Caco-2 (cell line): ENCODE results near the gene FHL1. TPM values are rescaled to one million over a fixed set of nuclear protein-coding genes. Genes with fewer than 3 reads are reported as not detected.

Experiments
- BruUV-seq: library from RNA; stranded (reverse); fragments of 400-500 nt; replicated peaks from 2 replicates; lab custom pipeline; 2021; lab: Mats Ljungman, UMichigan
- CTCF ChIA-PET: fragments of 300-600 bp; sonication (Branson Sonifier 250); formaldehyde crosslinking; loops from one replicate; lab custom pipeline; 2022; ENCODE audit warnings: antibody characterized with exemption; lab: Charles Lee
- POLR2A ChIA-PET: fragments of 300-600 bp; sonication (Branson Sonifier 250); formaldehyde crosslinking; loops from one replicate; lab custom pipeline; 2022; ENCODE audit warnings: antibody characterized with exemption; lab: Charles Lee
- DNase-seq, 2 experiments: peaks; one replicate each; pipeline versions ENCODE4 v3.0.0 to v3.0.0-alpha.2; 2020 to 2022
- H3K27me3 ChIP-seq: replicated peaks from 2 replicates; pipeline ENCODE4 v1.6.0; 2011; ENCODE audit warnings: low read length; ENCODE audit not compliant: control insufficient read depth, insufficient read depth
- H3K36me3 ChIP-seq: 2 replicates; pipeline ENCODE4 v1.5.1; 2011; ENCODE audit warnings: low read length; ENCODE audit not compliant: control insufficient read depth, insufficient read depth
- H3K4me1 ChIP-seq: fragments of 250-450 bp; sonication (Bioruptor Pico); 2 replicates; pipeline ENCODE4 v1.5.1; 2020; ENCODE audit warnings: mild to moderate bottlenecking
- H3K4me3 ChIP-seq: 2 replicates; pipeline ENCODE4 v1.5.1; 2011; ENCODE audit warnings: low read depth, mild to moderate bottlenecking, control low read depth, low read length
- H3K9me3 ChIP-seq: fragments of 250-450 bp; sonication (Bioruptor Pico); 2 replicates; pipeline ENCODE4 v1.5.1; 2020; ENCODE audit warnings: mild to moderate bottlenecking, moderate library complexity
- H3K27ac Mint-ChIP-seq: one replicate; pipeline ENCODE4 v1.8.0; 2022; ENCODE audit warnings: mixed read lengths; ENCODE audit not compliant: unreplicated experiment
- H3K27me3 Mint-ChIP-seq: one replicate; pipeline ENCODE4 v1.8.0; 2022; ENCODE audit warnings: mixed read lengths; ENCODE audit not compliant: insufficient read depth, unreplicated experiment
- H3K36me3 Mint-ChIP-seq: one replicate; pipeline ENCODE4 v1.8.0; 2022; ENCODE audit warnings: mild to moderate bottlenecking, mixed read lengths; ENCODE audit not compliant: insufficient read depth, unreplicated experiment
- H3K4me1 Mint-ChIP-seq: one replicate; pipeline ENCODE4 v1.8.0; 2022; ENCODE audit warnings: low read depth, mixed read lengths; ENCODE audit not compliant: unreplicated experiment
- H3K4me3 Mint-ChIP-seq: one replicate; pipeline ENCODE4 v1.8.0; 2022; ENCODE audit warnings: mild to moderate bottlenecking, moderate library complexity, mixed read lengths; ENCODE audit not compliant: unreplicated experiment
- H3K9me3 Mint-ChIP-seq: one replicate; pipeline ENCODE4 v1.8.0; 2022; ENCODE audit warnings: mixed read lengths; ENCODE audit not compliant: unreplicated experiment
- CTCF ChIP-seq, 2 experiments: fragments of 200-600 bp in 1 of 2; IDR thresholded peaks; 1 replicate in 1 of 2; 2 replicates in 1 of 2; pipeline versions ENCODE4 v1.5.1 to v1.8.0; 2011 to 2022; ENCODE audit warnings: antibody characterized with exemption in 1 of 2, control low read depth in 1 of 2, inconsistent platforms in 1 of 2, low read depth in 1 of 2, low read length in 1 of 2, mild to moderate bottlenecking in 1 of 2, moderate library complexity in 1 of 2; ENCODE audit not compliant: insufficient read depth in 1 of 2, severe bottlenecking in 1 of 2, unreplicated experiment in 1 of 2
- intact Hi-C: fragments of 100-400 bp; cut with micrococcal nuclease; formaldehyde crosslinking; loops from one replicate; pipeline ENCODE4 v1.10.0; 2022; ENCODE audit not compliant: unreplicated experiment
- total RNA-seq: library from RNA; stranded (reverse); gene quantifications from 2 replicates; pipeline ENCODE4 v1.2.3, GENCODE V29; 2022

FHL1 gene
- total RNA-seq, 1 experiment from 2014 or later, result 0.16 TPM

- POLR2A ChIA-PET, result no interaction called here
- DNase-seq, result no peak
- Histone ChIP-seq H3K9me3 (no peaks in the 10 kb centered on the region), H3K4me3 (no peak overlapping the region), H3K4me1 (no peaks in the 10 kb centered on the region), H3K36me3 (no peaks in the 10 kb centered on the region), H3K27me3 (no peaks in the 10 kb centered on the region)
- Mint-ChIP-seq H3K27me3 (no peaks in the 10 kb centered on the region), H3K9me3 (no peaks in the 10 kb centered on the region), H3K4me3 (no peak overlapping the region), H3K27ac (no peak overlapping the region), H3K36me3 (no peaks in the 10 kb centered on the region), H3K4me1 (no peaks in the 10 kb centered on the region)
- BruUV-seq, result no TSS peak
- CTCF ChIA-PET, result no interaction called here
- no peak for TF ChIP-seq CTCF (IDR thresholded peaks at IDR 0.05; ENCODE audit: insufficient read depth in 1 of 2, low read depth in 1 of 2, low read length in 1 of 2, severe bottlenecking in 1 of 2, unreplicated experiment in 1 of 2)
- intact Hi-C loops, result no loop called here
These were observed 62.9 kb downstream of the FHL1 start for GRCh38 chrX:136210243-136210642.

GRCh38 chrX:136210806-136211205 is 63.5 kb downstream of the FHL1 start:
- H3K9me3 ChIP-seq, result no peaks in the 10 kb centered on the region
- no peaks in the 10 kb centered on the region for H3K4me1 ChIP-seq
- ChIA-PET CTCF (no interaction called here), POLR2A (no interaction called here)
- H3K27me3 ChIP-seq, result no peaks in the 10 kb centered on the region
- no peak overlapping the region for H3K4me3 Mint-ChIP-seq
- intact Hi-C loops, result no loop called here
- H3K27ac Mint-ChIP-seq, result no peak overlapping the region
- BruUV-seq, result no TSS peak
- no peak for TF ChIP-seq CTCF (IDR thresholded peaks at IDR 0.05; ENCODE audit: insufficient read depth in 1 of 2, low read depth in 1 of 2, low read length in 1 of 2, severe bottlenecking in 1 of 2, unreplicated experiment in 1 of 2)
- no peaks in the 10 kb centered on the region for H3K36me3 ChIP-seq
- H3K4me1 Mint-ChIP-seq, result no peaks in the 10 kb centered on the region
- DNase-seq, result no peak
- H3K27me3 Mint-ChIP-seq, result no peaks in the 10 kb centered on the region
- no peak overlapping the region for H3K4me3 ChIP-seq
- no peaks in the 10 kb centered on the region for H3K36me3 Mint-ChIP-seq
- no peaks in the 10 kb centered on the region for H3K9me3 Mint-ChIP-seq

- Histone ChIP-seq H3K9me3 (no peaks in the 10 kb centered on the region), H3K4me1 (no peaks in the 10 kb centered on the region), H3K36me3 (no peaks in the 10 kb centered on the region), H3K4me3 (no peak overlapping the region), H3K27me3 (no peaks in the 10 kb centered on the region)
- POLR2A ChIA-PET, result no interaction called here
- Mint-ChIP-seq H3K4me1 (no peaks in the 10 kb centered on the region), H3K27ac (no peak overlapping the region), H3K9me3 (no peaks in the 10 kb centered on the region), H3K36me3 (no peaks in the 10 kb centered on the region), H3K4me3 (no peak overlapping the region), H3K27me3 (no peaks in the 10 kb centered on the region)
- no peak for DNase-seq
- CTCF ChIA-PET, result no interaction called here
- intact Hi-C loops, result no loop called here
- BruUV-seq, result no TSS peak
- no peak for TF ChIP-seq CTCF (IDR thresholded peaks at IDR 0.05; ENCODE audit: insufficient read depth in 1 of 2, low read depth in 1 of 2, low read length in 1 of 2, severe bottlenecking in 1 of 2, unreplicated experiment in 1 of 2)
These were observed 64.6 kb downstream of the FHL1 start for GRCh38 chrX:136211766-136212556.
